Hepatocyte (in vitro differentiated cells): ENCODE measurements around the gene WHRN.

Experiments used
- CTCF ChIP-seq: fragments of 200-600 bp; sonication (generic); IDR thresholded peaks from 2 replicates; pipeline ENCODE4 v1.5.1; 2016; ENCODE audit warnings: antibody characterized with exemption, mild to moderate bottlenecking; ENCODE audit not compliant: poor library complexity
- EZH2 ChIP-seq: fragments of 200-600 bp; sonication (generic); IDR thresholded peaks from 2 replicates; pipeline ENCODE4 v1.6.1; 2016; ENCODE audit warnings: antibody characterized with exemption, mild to moderate bottlenecking, borderline replicate concordance
- EZH2phosphoT487 ChIP-seq: fragments of 200-600 bp; sonication (generic); IDR thresholded peaks from one replicate; pipeline ENCODE4 v1.6.1; 2018; ENCODE audit warnings: antibody characterized with exemption, mild to moderate bottlenecking, low read depth, moderate library complexity; ENCODE audit not compliant: unreplicated experiment, severe bottlenecking

GRCh38 chr9:114431770-114432169 is 73.5 kb downstream of the WHRN start:
- no peak for TF ChIP-seq CTCF
- TF ChIP-seq EZH2phosphoT487 = no peak
- TF ChIP-seq EZH2 = no peak
